ENCODE measurements around the gene PIK3C2B.
"Not testable (repeated sequence)": the region's sequence is repeated elsewhere in the genome, so short reads cannot be mapped to it uniquely, and the experiment has no call there.

The PIK3C2B gene

DNA sequence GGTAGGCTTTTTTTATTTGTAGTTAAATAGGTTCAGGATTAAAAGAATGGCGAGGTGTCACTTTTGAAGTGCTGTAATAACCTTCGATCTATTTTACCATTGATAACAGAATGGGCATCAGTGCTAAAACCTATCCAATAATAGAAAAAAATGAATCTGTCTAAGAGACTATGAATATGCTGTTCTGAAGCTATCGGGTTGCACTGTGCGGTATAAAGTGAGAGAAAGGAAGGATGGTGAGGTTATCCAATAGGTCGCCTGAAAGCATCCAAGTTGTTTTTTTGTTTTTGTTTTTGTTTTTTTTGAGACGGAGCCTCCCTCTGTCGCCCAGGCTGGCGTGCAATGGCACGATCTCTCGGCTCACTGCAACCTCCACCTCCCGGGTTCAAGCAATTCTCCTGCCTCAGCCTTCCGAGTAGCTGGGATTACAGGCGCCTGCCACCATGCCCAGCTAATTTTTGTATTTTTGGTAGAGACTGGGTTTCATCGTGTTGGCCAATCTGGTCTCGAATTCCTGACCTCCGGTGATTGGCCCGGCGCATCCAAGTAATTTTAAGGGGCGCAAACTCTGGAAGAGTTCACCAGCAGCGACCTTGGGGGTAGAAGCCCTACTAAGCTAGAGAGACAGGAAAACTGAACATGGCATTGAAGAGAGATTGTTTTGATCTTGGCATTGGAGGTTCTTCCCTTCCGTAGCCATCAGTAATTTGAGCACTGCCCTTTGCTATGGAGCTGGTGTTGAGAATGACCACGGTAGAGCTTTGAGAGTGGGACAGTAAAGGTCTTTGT lies 12.9 kb upstream of the PIK3C2B start:
- DNase-seq: peak; percentile 65 to 81

DNA sequence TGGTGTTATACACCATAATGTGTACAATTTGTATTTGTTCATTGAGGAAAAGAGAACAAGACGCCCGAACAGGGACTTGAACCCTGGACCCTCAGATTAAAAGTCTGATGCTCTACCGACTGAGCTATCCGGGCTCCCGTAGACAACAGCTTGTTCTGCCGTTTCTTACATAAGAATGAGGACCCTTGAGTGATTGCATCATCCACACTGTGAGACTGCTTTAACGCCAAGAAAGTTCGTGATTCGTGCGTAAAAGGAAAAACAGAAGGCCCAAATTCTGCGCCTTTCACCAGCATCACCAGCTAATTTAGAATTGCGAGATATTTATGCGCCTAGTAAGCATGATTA lies 12.3 kb upstream of the PIK3C2B start:
- DNase-seq: peak; percentile 93 to 94

DNA sequence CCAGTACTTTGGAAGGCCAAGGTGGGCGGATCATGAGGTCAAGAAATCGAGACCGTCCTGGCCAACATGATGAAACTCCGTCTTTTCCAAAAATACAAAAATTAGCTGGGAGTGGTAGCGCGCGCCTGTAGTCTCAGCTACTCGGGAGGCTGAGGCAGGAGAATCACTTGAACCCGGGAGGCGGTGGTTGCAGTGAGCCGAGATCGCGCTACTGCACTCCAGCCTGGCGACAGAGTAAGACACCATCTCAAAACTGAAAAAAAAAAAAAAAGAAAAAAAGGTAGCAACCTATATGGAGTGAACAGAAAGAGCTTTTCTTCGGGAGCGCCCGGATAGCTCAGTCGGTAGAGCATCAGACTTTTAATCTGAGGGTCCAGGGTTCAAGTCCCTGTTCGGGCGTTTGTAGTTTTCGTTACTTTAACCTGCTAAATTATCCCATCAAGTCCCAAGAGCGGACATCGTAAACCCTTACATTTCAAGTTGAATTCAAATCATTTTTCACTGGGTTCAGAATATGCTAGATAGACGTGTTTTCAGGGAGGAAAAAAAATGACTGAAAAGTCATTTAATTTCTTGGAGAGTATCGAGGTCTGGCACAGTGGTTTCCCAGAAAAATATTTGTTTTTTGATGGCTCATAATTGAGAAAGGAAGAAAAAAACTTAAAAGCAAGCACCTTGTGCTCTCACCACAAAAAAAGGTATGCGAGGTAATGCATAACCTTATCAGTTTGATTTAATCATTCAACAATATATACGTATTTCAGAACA lies 11.8 kb upstream of the PIK3C2B start:
- DNase-seq: peak; percentile 89 to 90

DNA sequence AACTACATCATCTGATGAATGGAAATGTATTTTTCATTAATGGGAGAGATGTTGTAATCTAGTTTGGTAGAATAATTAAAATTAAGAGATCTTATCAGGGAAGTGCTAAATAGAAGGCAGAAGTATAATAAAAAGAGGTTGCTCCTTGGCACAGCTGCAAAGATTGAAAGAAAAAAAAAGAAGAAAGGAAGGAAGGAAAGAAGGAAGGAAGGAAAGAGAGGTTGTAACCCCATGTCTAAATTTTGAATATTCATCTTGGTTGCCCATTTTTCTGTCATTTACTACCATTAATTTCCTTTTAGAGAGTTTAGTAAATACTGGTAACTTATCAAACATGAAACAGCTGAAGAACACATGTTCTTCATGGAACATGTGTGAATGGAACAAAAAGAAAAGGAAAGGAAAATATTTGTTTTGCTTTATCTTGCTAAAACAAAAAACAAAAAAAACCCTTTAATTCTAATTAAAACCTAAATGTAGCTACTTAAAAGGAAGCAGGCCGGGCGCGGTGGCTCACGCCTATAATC lies 11.1 kb upstream of the PIK3C2B start:
- no peak for DNase-seq

DNA sequence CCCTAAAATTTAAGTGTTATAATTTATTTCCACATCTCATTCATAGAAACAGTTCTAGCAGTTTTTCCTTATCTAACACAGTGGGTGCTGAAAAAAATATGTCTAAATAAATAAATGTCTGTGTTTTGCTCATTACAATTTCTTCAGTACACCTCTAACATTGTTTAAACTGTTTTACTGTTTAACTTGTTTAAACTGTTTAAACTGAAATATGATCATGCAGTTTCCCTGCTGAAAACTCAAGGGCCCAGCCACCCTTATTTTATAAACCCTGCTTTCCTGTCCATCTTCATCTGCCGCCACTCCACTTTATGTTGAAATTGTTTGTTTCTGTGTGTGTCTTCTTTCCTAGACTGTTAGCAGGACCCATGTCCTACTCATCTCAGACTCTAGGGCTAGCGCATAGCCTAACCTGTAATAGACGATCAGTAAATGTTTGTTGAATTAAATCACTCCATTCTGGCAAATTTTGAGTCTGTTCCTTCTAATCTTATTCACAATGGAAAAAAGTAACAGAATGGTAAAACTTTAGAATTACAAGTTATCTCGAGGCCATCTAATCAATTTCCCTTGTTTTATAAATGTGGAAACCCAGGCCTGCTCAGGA lies 9.4 kb upstream of the PIK3C2B start:
- no peak for DNase-seq

DNA sequence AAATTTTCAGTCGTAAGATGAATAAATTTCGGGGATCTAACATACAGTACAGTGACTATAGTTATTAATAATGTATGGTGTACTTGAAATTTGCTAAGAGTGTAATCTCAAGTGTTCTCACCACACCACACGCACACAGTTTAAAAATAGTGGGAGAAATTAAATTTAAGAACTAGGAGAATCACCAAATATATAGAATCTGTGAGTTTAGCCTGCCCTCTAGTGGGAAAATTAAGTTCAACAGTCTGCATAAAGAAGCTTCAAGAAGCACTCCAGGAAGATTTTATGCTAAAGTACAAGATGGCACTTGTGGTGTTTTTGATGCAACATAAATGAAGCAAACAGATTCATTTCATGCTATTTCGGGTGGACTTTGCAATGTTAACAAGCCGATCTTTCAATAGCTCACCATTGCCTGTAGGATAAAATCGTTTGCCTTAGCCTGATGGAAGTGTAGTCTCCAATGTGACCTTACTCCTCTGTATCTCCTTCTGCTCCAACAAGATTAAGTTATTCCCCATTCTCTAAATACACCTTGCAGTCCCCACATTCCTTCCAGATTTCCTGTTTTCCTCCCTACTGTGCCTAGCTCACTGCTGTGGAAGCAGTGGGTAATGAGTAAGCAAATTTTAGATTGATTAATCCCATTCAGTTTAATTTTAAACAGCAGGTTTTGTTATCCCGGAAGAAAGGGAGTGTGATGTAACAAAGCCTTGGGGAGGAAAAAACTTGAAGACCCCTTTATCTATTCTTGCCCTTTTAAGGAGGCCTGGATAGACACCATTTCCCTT lies 8.7 kb upstream of the PIK3C2B start:
- DNase-seq: peak; percentile 65 to 74

DNA sequence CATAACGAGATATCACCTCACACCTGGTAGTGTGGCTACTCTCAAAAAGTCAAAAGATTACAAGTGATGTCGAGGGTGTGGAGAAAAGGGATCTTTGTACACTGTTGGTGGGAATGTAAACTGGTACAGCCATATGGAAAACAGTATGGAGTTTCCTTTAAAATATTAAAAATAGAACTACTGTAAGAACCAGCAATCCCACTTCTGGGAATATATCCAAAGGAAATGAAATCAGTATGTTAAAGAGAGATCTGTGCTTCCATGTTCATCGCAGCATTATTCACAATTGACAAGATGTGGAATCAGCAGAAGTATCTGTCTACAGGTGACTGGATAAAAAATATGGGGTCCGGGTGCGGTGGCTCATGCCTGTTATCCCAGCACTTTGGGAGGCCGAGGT lies 7.6 kb upstream of the PIK3C2B start:
- no peak for DNase-seq

DNA sequence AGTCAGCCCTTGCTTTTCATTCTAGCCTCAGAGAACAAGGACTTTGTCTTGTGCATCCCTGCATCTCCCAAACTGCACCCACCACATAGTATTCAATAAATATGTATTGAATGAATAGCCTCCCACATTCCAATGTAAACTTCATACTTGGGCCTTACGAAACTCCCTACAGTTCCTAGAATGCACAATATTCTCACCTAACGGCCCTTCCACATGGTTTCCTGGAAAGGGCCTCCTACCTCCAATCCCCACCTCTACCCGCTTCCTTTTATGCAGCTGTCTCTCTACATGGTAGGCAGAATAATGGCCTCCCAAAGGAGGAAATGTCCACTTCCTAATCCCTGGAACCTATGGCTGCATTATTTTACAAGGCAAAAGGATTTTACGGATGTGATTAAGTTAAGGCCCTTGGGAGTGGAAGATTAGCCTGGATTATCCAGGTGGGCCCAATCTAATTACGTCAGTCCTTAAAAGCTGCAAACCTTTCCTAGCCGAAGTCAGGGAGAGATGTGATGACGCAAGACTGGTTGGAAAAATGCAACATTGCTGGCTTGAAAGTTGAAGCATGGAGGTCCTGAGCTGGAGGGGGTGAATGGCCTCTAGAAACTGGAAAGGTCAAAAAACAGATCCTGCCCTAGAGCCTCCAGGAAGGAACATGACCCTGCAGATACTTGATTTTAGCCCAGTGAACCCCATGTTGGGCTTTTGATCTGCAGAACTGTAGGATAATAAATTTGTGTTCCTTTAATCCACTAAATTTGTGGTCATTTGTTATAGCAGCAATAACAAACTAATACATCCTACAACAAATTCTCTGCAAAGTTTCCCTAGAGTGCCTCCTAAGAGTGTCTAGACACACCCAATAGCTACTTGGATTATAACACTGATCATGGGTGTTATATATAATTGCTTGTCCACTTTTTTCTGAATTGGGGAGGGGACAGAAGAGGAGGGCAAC lies 5.2 kb upstream of the PIK3C2B start:
- no peak for DNase-seq

DNA sequence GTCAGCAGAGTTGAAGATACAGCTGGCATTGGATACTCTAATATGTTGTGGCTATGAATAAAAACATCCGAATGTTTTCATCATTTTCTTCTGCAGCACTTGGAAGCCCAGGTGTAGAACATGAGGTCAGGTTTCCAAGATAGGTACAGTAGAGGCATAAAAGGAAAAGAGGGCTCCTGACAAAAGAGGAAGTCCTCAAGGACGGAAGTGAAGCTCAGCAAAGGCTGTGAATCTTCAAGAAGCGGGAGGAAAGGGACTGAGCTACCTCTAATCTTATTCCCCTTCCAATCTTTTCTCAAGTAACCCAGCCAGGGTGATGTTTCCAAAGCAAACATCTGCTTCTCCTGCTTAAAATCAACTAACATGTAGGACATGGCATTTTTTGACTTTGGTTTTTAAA lies 4.4 kb upstream of the PIK3C2B start:
- no peak for DNase-seq

DNA sequence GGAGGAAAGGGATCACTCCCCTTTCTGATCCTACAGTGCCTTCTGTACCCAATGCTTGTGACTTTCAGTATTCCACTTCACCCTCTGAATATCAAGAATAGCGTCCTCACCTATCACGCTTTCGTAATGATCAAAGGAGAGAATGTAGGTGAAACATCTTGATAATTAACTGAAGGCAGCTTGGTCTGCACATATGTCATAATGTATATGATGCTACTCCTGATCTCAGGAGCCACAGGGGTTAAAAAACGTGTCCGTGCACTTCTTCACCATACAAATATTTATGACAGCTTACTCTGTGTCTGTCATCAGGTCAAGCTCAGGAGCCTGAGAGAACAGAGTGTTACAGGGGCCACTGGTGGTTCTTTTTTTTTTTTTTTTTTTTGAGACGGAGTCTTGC lies 1.2 kb upstream of the PIK3C2B start:
- DNase-seq: no peak

DNA sequence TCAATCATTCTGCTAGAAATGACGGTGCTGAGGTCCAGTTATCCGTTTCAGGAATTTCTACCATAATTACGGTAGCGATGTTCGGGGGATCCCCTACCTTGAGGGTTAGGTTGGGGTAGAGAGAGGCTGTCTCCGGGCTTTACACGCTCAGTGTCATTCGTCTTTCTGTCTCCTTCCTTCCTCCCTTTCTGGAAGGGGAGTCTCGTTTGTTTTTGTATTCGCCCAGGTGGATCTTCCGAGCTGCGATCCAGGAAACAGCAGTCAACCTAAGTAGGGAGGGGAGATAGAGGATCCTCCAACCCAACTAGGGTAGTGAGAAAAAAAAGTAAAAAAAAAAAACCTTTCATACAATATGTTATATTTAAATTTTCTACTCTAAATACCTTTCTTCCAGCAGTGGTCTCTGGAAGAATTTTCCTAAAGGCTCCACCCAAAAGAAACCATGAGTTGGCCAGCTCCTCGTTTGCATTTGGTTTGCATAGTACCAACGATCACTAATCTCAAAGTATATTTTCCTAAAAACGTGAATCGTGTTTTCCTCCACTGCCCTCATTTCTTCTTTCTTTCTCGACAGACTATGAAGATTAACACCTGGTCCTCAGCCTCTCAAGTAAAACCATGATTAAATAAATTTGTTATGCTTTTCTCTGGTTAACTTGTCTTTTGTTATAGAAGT lies 611 bp upstream of the PIK3C2B start:
- DNase-seq: no peak

DNA sequence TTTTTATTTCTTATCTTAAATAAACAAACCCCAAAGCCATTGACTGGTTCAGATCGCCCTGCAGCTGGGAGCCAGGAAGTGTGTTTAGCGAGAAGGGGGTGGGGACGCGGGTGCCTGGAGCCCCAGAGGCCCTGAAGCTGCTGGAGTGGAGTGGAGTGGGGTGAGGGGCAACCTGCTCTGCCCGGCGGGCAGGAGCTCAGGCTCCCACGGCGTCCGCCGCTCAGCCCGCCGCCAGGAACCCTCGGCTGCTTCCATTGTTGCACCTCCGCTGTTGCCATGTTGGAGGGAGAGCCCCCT lies 673 bp downstream of the PIK3C2B start:
- DNase-seq: peak; percentile 36 to 73

DNA sequence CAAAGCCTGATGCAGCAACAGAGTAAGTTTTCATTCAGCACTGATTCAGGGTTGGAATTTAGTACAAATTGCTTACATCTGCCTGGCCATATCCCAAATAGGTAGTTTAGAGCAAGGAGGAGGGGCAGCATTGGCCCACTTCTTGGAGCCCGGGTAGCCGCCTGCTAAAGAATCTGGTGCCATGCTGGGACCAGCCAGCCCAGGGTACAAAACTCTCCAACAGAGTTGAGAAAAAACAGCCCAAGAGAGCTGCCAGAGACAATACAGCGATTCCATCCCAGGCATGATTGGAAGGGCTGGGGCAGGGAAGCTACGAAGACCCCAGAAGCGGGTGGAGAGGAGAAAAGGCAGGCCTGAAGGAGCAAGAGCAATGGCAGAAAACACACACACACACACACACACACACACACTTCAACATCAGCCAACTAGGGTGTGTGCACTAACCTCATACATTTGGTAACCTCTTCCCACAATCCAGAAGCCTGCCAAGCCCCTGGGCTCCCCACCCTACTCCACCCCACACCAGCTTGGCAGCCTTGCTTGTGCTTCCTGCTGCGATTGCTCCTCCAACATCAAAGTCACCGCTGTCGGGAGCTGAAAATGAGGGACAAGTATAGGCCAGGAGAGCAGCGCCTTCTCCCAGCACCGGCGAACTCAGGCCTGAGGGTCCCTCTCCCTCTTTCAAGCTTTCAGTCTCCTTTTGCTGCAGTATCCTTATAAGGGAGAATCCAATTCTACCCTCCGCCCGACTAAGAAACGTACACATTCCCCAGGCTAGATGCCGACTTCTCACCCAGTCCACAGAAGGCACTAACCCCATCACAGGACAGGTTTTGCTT lies 1.2 kb downstream of the PIK3C2B start:
- DNase-seq: peak; percentile 16 to 48

DNA sequence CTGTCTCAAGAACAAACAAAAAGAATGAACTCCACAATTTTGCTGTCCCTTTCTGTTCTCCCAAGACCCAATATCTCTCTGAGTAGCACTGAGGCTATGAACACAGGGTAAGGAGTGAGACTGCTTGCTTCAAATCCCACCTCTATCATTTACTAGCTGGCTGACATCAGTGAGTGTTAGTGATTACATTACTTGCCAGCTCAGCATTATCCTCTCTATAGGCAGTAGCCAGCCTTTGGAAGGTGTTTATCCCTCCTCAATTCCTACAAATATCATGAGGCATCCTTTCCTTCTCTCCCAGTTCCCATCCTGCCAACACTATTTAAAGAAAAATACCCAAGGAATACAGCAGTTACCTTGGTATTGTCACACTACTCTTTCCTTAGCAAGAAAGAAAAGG lies 3.0 kb downstream of the PIK3C2B start:
- DNase-seq: no peak

DNA sequence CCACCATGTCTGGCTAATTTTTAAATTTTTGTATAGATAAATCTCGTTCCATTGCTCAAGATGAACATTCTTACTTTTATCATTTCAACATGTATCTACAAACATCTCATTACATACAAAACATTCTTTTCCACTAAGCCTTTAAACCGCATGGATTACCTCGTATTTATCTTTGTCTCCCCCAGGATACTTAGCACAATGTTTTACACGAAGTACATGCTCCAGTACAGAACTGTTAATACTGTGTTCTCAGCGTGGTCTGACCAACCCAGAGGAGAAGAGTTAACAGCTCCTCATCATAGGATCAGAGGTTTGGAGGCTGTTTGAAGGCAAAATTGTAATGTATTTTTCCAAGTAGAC lies 7.4 kb downstream of the PIK3C2B start:
- DNase-seq: no peak

DNA sequence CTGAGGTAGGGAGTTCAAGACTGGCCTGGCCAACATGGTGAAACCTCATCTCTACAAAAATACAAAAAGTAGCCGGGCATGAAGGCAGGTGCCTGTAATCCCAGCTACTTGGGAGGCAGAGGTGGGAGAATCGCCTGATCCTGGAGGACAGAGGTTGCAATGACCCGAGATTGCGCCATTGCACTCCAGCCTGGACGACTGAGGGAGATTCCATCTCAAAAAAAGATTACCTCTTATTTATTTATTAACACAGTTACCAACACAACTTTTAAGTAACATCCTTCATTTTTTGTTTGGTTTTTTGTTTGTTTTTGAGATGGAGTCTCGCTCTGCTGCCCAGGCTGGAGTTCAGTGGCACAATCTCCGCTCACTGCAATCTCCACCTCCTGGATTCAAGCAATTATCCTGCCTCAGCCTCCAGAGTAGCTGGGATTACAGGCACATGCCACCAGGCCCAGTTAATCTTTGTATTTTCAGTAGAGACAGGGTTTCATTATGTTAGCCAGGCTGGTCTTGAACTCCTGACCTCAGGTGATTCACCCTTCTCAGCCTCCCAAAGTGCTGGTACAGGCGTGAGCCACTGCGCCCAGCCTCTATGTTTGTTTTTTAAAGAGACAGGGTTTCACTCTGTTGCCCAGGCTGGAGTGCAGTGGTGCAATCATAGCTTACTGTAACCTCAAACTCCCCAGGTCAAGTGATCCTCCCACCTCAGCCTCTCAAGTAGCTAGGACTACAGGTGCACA lies 7.9 kb downstream of the PIK3C2B start:
- not testable (repeated sequence) for DNase-seq

DNA sequence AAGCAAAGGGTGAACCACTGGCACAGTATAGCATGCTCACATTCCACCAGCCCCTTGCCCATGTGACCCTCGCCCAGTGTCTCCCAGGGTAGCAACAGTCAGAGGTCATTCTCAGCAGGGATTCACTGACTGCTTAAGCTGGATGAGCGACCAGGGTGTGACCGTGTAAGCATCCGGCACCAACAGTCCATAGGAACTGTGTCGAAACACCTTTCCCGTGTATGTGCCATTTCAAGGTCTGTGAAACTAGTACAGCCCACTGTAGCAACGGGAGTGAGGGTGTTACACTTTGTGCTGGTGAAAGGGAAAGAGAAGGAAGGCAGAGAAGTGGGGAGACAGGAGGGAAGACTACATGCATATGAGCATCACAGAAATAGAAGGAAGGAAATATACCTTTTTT lies 10.8 kb downstream of the PIK3C2B start:
- no peak for DNase-seq

DNA sequence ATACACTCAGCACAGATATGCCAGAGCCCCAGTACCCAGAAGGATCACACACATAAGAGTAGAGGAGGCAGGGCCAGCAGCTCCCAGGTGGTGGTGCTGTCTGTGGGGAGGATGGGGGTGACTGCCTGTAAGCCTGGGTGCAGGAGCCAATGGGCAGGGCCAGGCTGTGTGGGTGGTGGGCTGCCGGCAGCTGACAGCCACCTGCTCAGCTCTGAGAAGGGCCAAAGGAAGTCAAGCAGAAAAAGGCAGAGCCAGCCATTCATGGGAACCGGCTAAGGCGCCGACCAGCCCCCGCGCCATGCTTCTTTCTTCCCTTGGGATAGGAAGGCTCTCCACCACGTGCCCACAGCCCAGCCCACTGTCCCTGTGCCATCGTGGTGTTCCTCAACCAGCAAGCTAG lies 14.1 kb downstream of the PIK3C2B start:
- DNase-seq: no peak

DNA sequence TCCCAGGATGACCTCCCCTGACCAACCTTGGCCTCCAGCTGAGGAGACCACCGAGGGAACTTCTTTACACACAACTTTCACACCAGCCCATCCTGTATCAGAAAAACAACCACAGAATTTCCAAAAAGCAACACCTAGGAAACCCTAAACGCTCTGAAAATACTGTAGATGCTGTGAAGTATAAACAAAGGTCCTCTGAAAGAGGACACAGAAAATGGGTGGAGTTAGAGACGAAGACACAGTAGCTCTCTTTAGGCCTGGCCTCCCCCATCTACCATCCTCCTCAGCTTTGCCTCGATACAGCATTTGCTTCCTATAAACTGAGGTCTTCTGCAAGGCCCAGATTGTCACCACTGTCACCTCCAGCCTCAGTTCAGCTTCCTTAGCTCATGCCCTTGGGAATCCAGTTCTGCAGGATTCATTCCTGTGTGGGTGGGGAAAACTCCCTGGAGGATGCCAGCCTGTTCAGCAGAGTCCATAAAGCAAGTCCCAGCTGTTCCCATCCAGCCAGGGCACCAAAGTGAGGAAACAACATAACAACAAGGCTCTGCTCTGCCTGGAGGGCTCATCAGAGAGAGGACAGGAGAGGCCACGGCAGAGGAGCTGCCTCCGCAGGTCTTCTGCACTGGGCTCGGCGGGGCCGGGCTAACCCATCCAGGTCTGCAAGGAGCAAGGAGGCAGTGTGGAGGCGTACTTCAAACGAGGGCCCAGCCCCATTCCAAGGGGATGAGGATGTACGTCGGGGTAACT lies 15.0 kb downstream of the PIK3C2B start:
- DNase-seq: no peak
